Globus pallidus (tissue), 1 donor: ENCODE measurements around the gene SPATA13.

Experiments
- DNase-seq: peaks from one replicate; pipeline ENCODE4 v3.0.0-alpha.2; 2015; ENCODE audit warnings: low spot score

SPATA13 gene

GRCh38 chr13:24252136-24252535 lies 91.6 kb downstream of the SPATA13 start:
- DNase-seq = no peak

GRCh38 chr13:24253520-24254145 lies 93.1 kb downstream of the SPATA13 start:
- DNase-seq = no peak

- DNase-seq = no peak
These were observed 93.8 kb downstream of the SPATA13 start for GRCh38 chr13:24254146-24254841.

GRCh38 chr13:24257497-24257896 lies 97.0 kb downstream of the SPATA13 start:
- no peak for DNase-seq

- no peak for DNase-seq
These were observed 101.0 kb downstream of the SPATA13 start for GRCh38 chr13:24261566-24261965.

GRCh38 chr13:24263632-24264031 lies 103.1 kb downstream of the SPATA13 start:
- DNase-seq = no peak

GRCh38 chr13:24264976-24265375 lies 104.5 kb downstream of the SPATA13 start:
- no peak for DNase-seq

GRCh38 chr13:24265453-24265852 lies 104.9 kb downstream of the SPATA13 start:
- no peak for DNase-seq

GRCh38 chr13:24267274-24267673 lies 106.8 kb downstream of the SPATA13 start:
- DNase-seq = no peak

GRCh38 chr13:24267801-24268200 lies 107.3 kb downstream of the SPATA13 start:
- DNase-seq = no peak

- DNase-seq = no peak
These were observed 109.3 kb downstream of the SPATA13 start for GRCh38 chr13:24269821-24270220.

- peak; percentile 88 for DNase-seq
These were observed 110.2 kb downstream of the SPATA13 start for GRCh38 chr13:24270639-24271141.

- DNase-seq = no peak
These were observed 110.7 kb downstream of the SPATA13 start for GRCh38 chr13:24271231-24271600.

- peak; percentile 93 for DNase-seq
These were observed 111.3 kb downstream of the SPATA13 start for GRCh38 chr13:24271601-24272451.

- no peak for DNase-seq
These were observed 112.1 kb downstream of the SPATA13 start for GRCh38 chr13:24272452-24273161.

- DNase-seq = no peak
These were observed 113.4 kb downstream of the SPATA13 start for GRCh38 chr13:24273926-24274325.

- peak; percentile 70 for DNase-seq
These were observed 114.0 kb downstream of the SPATA13 start for GRCh38 chr13:24274452-24275021.

GRCh38 chr13:24275041-24275440 lies 114.5 kb downstream of the SPATA13 start:
- no peak for DNase-seq

GRCh38 chr13:24276306-24276705 lies 115.8 kb downstream of the SPATA13 start:
- DNase-seq = no peak

GRCh38 chr13:24276861-24277260 lies 116.3 kb downstream of the SPATA13 start:
- DNase-seq = no peak

GRCh38 chr13:24277761-24278160 lies 117.2 kb downstream of the SPATA13 start:
- DNase-seq = no peak
